Right ventricle myocardium inferior (tissue), 1 donor: Measurements from ENCODE around the gene ATG4D. TPM values are rescaled to one million over a fixed set of nuclear protein-coding genes. Genes with fewer than 3 reads are reported as not detected.

ENCODE experiments used
- ATAC-seq: fragments of 200-7000 bp; cut with Tn5 transposase; one replicate; pipeline ENCODE4 v1.9.1; 2020; ENCODE audit warnings: mild to moderate bottlenecking, moderate library complexity
- DNase-seq: peaks from one replicate; pipeline ENCODE4 v3.0.0; 2021; ENCODE audit errors: missing footprints
- intact Hi-C: fragments of 100-400 bp; cut with DNase I; formaldehyde crosslinking; loops from one replicate; pipeline ENCODE4 v1.11.0; 2022
- long read RNA-seq: library from polyadenylated mRNA; unstranded; transcript quantifications from one replicate; pipeline ENCODE4 v2.0.0, GENCODE V29; 2021
- total RNA-seq: library from RNA; stranded (reverse); fragmentation: NEBNext Ultra II Directional; extraction: Animal tissue kit (Norgen Biotek cat#: 25700); gene quantifications from one replicate; pipeline ENCODE4 v1.2.1, GENCODE V29; 2021
- donor health status: DM: no; HTN: yes; CAD: no; lungs with severe emphysema.

ATG4D gene
- 47.6 TPM for total RNA-seq
- long read RNA-seq, transcript ATG4D-208 (9 exons, 1,619 nt) = minor isoform, 9 of 63 reads
- long read RNA-seq, transcript ATG4D-201 (10 exons, 1,949 nt) = major isoform, 25 of 63 reads
- long read RNA-seq, transcript ATG4D-204 (10 exons, 1,752 nt) = minor isoform, 9 of 63 reads
- long read RNA-seq, partial matches to known transcripts = 3 of 63 reads
- long read RNA-seq, other reads (novel, unspliced or antisense) = 17 of 63 reads

GRCh38 chr19:10543420-10544241 is at the start of gene ATG4D:
Gene ATG4D, plus strand, starts transcription at chr19:10543904. Its CDS starts 187 bp downstream, at chr19:10544091.
- peak; percentile 90 for DNase-seq
- peak; percentile 93 for ATAC-seq
- intact Hi-C loops = loop anchor here (2.0 kb wide), 1 partner anchor 21 kb away; no protein-coding TSS in a partner anchor

- ATAC-seq (no peak), DNase-seq (no peak)
- intact Hi-C loops = no loop called here
Observed at GRCh38 chr19:10497371-10497770, 46.3 kb upstream of the ATG4D start.

GRCh38 chr19:10499550-10500246 is 44.0 kb upstream of the ATG4D start:
- ATAC-seq (no peak), DNase-seq (no peak)
- intact Hi-C loops = loop anchor here (5.0 kb wide), 1 partner anchor 68 kb away; the partner anchor contains the start of genes CDKN2D and KRI1

- ATAC-seq (no peak), DNase-seq (no peak)
- intact Hi-C loops = loop anchor here (5.0 kb wide), 1 partner anchor 67 kb away; the partner anchor contains the start of genes CDKN2D and KRI1
Observed at GRCh38 chr19:10500247-10500592, 43.5 kb upstream of the ATG4D start.

- DNase-seq (peak; percentile 92), ATAC-seq (peak; percentile 72)
- intact Hi-C loops = loop anchor here (5.0 kb wide), 1 partner anchor 65 kb away; the partner anchor contains the start of genes CDKN2D and KRI1
Observed at GRCh38 chr19:10501971-10502523, 41.7 kb upstream of the ATG4D start.

GRCh38 chr19:10502524-10503001 is 41.1 kb upstream of the ATG4D start:
- ATAC-seq (peak; percentile 96), DNase-seq (peak; percentile 96)
- intact Hi-C loops = loop anchor here (5.0 kb wide), 1 partner anchor 65 kb away; the partner anchor contains the start of genes CDKN2D and KRI1

- intact Hi-C loops = loop anchor here (5.0 kb wide), 1 partner anchor 64 kb away; the partner anchor contains the start of genes CDKN2D and KRI1
- peak; percentile 77 for DNase-seq
- peak; percentile 19 for ATAC-seq
Observed at GRCh38 chr19:10503002-10503789, 40.5 kb upstream of the ATG4D start, which contains the start of gene KEAP1. Gene KEAP1, minus strand, starts transcription at chr19:10503356. Its CDS starts 3,323 bp downstream, at chr19:10500033.

- peak; percentile 80 for DNase-seq
- intact Hi-C loops = no loop called here
- ATAC-seq = no peak
Observed at GRCh38 chr19:10505583-10506229, 38.0 kb upstream of the ATG4D start.

- DNase-seq (no peak), ATAC-seq (no peak)
- intact Hi-C loops = no loop called here
Observed at GRCh38 chr19:10508036-10508435, 35.7 kb upstream of the ATG4D start.

GRCh38 chr19:10508707-10509106 is 35.0 kb upstream of the ATG4D start:
- ATAC-seq (no peak), DNase-seq (no peak)
- intact Hi-C loops = no loop called here

GRCh38 chr19:10510301-10510802 is 33.4 kb upstream of the ATG4D start:
- DNase-seq (no peak), ATAC-seq (no peak)
- intact Hi-C loops = no loop called here

GRCh38 chr19:10513223-10513622 is 30.5 kb upstream of the ATG4D start:
- DNase-seq = no peak
- intact Hi-C loops = no loop called here
- no peak for ATAC-seq

GRCh38 chr19:10514211-10515145 is 29.2 kb upstream of the ATG4D start:
- no peak for DNase-seq
- no peak for ATAC-seq
- intact Hi-C loops = no loop called here

- ATAC-seq (no peak), DNase-seq (no peak)
- intact Hi-C loops = no loop called here
Observed at GRCh38 chr19:10516064-10516385, 27.7 kb upstream of the ATG4D start.

GRCh38 chr19:10516671-10517286 is 26.9 kb upstream of the ATG4D start:
- intact Hi-C loops = no loop called here
- no peak for DNase-seq
- ATAC-seq = no peak

GRCh38 chr19:10517361-10517759 is 26.3 kb upstream of the ATG4D start, which contains the start of gene S1PR5:
Gene S1PR5, minus strand, starts transcription at chr19:10517447. Its CDS starts 2,436 bp downstream, at chr19:10515011.
- ATAC-seq = no peak
- intact Hi-C loops = no loop called here
- no peak for DNase-seq
